Heart right ventricle (tissue), 16 donors: ENCODE data around the gene KIAA0753. TPM values are rescaled to one million over a fixed set of nuclear protein-coding genes. Genes with fewer than 3 reads are reported as not detected.
"Not testable (repeated sequence)": the region's sequence is repeated elsewhere in the genome, so short reads cannot be mapped to it uniquely, and the experiment has no call there.

Experiments
- ATAC-seq, 8 donors: fragments of 200-7000 bp; cut with Tn5 transposase; one replicate each; pipeline ENCODE4 v1.9.1; 2020; ENCODE audit warnings: mild to moderate bottlenecking in 8 of 8, moderate library complexity in 8 of 8, moderate number of reproducible peaks in 1 of 8
- DNase-seq, 2 donors: peaks; one replicate each; pipeline ENCODE4 v3.0.0-alpha.2; 2020
- H3K27ac ChIP-seq, 10 donors: fragments of 200-600 bp; sonication (generic) in 2 of 10; one replicate each; pipeline versions ENCODE4 v1.5.0 to v1.8.0; 2020 to 2022; ENCODE audit warnings: mild to moderate bottlenecking in 3 of 10
- H3K27me3 ChIP-seq, 7 donors: fragments of 200-600 bp; one replicate each; pipeline ENCODE4 v1.8.0; 2021 to 2022; ENCODE audit warnings: mild to moderate bottlenecking in 2 of 7
- H3K36me3 ChIP-seq, 9 donors: fragments of 200-600 bp; sonication (generic) in 1 of 9; one replicate each; pipeline versions ENCODE4 v1.5.0 to v1.8.0; 2020 to 2022; ENCODE audit warnings: mild to moderate bottlenecking in 2 of 9
- H3K4me1 ChIP-seq, 9 donors: fragments of 200-600 bp; sonication (generic) in 1 of 9; one replicate each; pipeline versions ENCODE4 v1.5.0 to v1.8.0; 2020 to 2022; ENCODE audit warnings: mild to moderate bottlenecking in 4 of 9
- H3K4me3 ChIP-seq, 10 donors: fragments of 200-600 bp; sonication (generic) in 2 of 10; one replicate each; pipeline versions ENCODE4 v1.5.0 to v1.8.0; 2020 to 2022; ENCODE audit warnings: mild to moderate bottlenecking in 7 of 10, moderate library complexity in 2 of 10
- H3K9me3 ChIP-seq, 11 donors: fragments of 200-600 bp in 10 of 11; sonication (generic) in 2 of 11; one replicate each; pipeline versions ENCODE4 v1.5.0 to v1.8.0; 2013 to 2022; ENCODE audit warnings: mild to moderate bottlenecking in 2 of 11, control low read depth in 1 of 11, moderate library complexity in 1 of 11
- WGBS, 2 donors: extraction: QIAGEN DNeasy Blood & Tissue Kit; methylation state at CpG; one replicate each; pipeline ENCODE4 v1.1.7; 2013; ENCODE audit warnings: inconsistent platforms in 1 of 2; 5-methylcytosine and 5-hydroxymethylcytosine counted together
- intact Hi-C, 10 donors: fragments of 100-400 bp; cut with DNase I; formaldehyde crosslinking; loops; one replicate each; pipeline versions ENCODE4 v1.11.1 to v1.14.2; 2022
- polyA plus RNA-seq, 2 donors: library from polyadenylated mRNA; stranded (reverse); fragments of 200-250 nt; gene quantifications; one replicate each; pipeline ENCODE4 v1.2.3, GENCODE V29; 2013
- total RNA-seq, 10 donors: library from RNA; stranded (reverse); fragmentation: NEBNext Ultra II Directional in 3 of 10; extraction: Animal tissue kit (Norgen Biotek cat#: 25700) in 3 of 10; gene quantifications; one replicate each; pipeline versions ENCODE4 v1.2.1 to v1.2.4, GENCODE V29; 2021 to 2023
- TF ChIP-seq, protein P1 (sequence below), 9 donors: fragments of 200-600 bp; sonication (generic) in 2 of 9; IDR thresholded peaks; one replicate each; pipeline versions ENCODE4 v1.5.0 to v1.8.0; 2021 to 2022; ENCODE audit warnings: antibody characterized with exemption in 9 of 9, mild to moderate bottlenecking in 5 of 9, moderate library complexity in 1 of 9
- donor health status: Arrhythmogenic right ventricular cardiomyopathy.
- donor health status: ischemic (EF 13 %, LVEDD 7.1; RV severe dilation, severe dysfunction).
- donor health status: healthy with polysubstance abuse.
- donor health status: DM: no; HTN: yes; CAD: no.
- donor health status: DM: no; HTN: no; CAD: no.
- donor health status: ischemic (EF 25% LVEDD 6.9; RV normal size, moderate dysfunction).
- donor health status: ischemic (EF 25% LVEDD 5.7; RV mildly dilated, moderate dysfunction).
- donor health status: healthy.
- donor health status: DM: yes; HTN: yes; CAD: no.
- donor health status: Ischemic cardiomyopathy.
- donor health status: ischemic (EF 35%, LVEDD 5.7; RV mildly dilated, moderate dysfunction).
- donor health status: nonischemic (EF 11% LVEDD 7.7; RV severe dilation, severe dysfunction).
- donor health status: DM: yes; HTN: yes; CAD: no.
- donor health status: PGD.
- donor health status: ischemic (EF 29% LVEDD 5.4; RV normal size, mild dysfunction).
- donor health status: nonischemic (EF 23%, LVEDD 6.1; RV moderate dilation, normal function).

Gene KIAA0753
- total and polyA plus RNA-seq, 12 donors, result 2.4 to 9.9 (median 5.5) TPM

DNA sequence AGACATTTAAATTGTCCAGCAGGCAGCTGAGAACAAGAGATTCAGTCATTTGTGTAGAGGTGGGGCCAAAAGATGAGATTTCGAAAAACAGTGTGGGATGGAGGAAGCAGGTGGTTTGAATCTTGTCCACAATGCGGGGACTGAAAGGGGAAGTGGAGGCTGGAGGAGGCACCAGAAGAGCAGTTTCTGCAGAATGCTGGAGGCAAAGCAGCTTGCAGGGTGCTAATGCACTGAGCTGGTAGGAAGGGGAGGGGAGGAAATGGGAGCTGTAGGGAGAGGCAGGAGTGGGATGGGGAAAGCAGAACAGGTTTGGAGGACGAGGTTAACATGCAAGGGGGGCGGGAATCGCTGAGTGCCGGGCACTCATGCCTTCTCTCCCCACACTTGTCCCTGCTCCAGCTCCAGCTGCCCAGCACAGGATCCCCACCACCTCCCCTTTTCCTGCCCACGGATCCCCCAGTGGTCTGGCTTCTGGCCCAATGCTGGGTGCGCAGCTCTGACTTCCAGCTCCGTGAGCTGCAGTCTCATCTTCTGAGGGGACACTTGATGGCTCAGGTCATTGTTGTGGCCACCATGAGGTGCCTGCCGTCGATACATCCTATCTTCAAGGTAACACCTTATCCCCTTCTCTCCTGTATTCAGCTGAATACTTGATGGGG lies 20.4 kb upstream of the KIAA0753 start:
- intact Hi-C loops, result loop anchor here (5.0 to 10.0 kb wide), 8 partner anchors 56 to 354 kb away; partner anchors contain the start of genes XAF1 (in 3 of the 10), RNASEK (in 1 of the 10) and TEKT1 (in 1 of the 10)
- DNase-seq, result no peak
- Histone ChIP-seq H3K36me3 (no peaks in the 10 kb centered on the region), H3K9me3 (no peaks in the 10 kb centered on the region), H3K27me3 (peaks cover 0 to 59% (median 41%) of the 10 kb centered on the region in 7 donors), H3K27ac (no peak overlapping the region), H3K4me1 (peaks cover 0 to 19% (median 0%) of the 10 kb centered on the region in 9 donors), H3K4me3 (no peak overlapping the region)
- TF ChIP-seq, protein P1, sequence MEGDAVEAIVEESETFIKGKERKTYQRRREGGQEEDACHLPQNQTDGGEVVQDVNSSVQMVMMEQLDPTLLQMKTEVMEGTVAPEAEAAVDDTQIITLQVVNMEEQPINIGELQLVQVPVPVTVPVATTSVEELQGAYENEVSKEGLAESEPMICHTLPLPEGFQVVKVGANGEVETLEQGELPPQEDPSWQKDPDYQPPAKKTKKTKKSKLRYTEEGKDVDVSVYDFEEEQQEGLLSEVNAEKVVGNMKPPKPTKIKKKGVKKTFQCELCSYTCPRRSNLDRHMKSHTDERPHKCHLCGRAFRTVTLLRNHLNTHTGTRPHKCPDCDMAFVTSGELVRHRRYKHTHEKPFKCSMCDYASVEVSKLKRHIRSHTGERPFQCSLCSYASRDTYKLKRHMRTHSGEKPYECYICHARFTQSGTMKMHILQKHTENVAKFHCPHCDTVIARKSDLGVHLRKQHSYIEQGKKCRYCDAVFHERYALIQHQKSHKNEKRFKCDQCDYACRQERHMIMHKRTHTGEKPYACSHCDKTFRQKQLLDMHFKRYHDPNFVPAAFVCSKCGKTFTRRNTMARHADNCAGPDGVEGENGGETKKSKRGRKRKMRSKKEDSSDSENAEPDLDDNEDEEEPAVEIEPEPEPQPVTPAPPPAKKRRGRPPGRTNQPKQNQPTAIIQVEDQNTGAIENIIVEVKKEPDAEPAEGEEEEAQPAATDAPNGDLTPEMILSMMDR (IDR thresholded peaks at IDR 0.05), result no peak
- ATAC-seq, result peak in 3 of 8 donors; percentile 38 to 59 (median 57)
- 31 to 33% methylated on average over 11 of the region's 11 CpGs for WGBS, 2 donors

DNA sequence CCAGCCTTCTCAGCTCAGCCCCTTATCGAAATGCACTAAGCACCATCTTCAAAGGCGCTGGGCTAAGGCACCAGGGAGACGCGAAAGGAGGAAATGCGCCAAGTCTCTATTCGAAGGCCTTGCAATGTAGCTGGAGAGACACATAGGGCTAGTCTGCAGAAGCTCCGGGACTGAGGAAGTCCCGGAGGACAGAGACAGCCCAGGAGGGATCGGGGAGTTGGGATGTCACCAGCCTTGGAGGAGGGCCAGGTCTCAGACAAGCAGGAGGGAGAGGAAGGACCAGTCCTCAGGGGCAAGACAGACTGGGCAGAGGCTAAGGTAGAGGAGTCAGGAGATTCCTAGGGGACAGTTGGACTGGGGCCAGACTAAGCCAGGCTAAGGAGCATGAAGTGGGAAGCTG lies 19.6 kb upstream of the KIAA0753 start:
- WGBS, 2 donors, result 54 to 69% methylated on average over 9 of the region's 9 CpGs
- TF ChIP-seq, protein P1 (IDR thresholded peaks at IDR 0.05), result no peak
- H3K4me1 ChIP-seq, result peaks cover 0 to 22% (median 5%) of the 10 kb centered on the region in 9 donors
- no peak overlapping the region for H3K27ac ChIP-seq
- intact Hi-C loops, result loop anchor here (5.0 to 10.0 kb wide), 8 partner anchors 55 to 355 kb away; partner anchors contain the start of genes XAF1 (in 3 of the 10), RNASEK (in 1 of the 10) and TEKT1 (in 1 of the 10)
- H3K27me3 ChIP-seq, result peaks cover 0 to 66% (median 47%) of the 10 kb centered on the region in 7 donors
- no peaks in the 10 kb centered on the region for H3K36me3 ChIP-seq
- DNase-seq (no peak), ATAC-seq (peak in 1 of 8 donors; percentile 10)
- no peak overlapping the region for H3K4me3 ChIP-seq
- no peaks in the 10 kb centered on the region for H3K9me3 ChIP-seq

DNA sequence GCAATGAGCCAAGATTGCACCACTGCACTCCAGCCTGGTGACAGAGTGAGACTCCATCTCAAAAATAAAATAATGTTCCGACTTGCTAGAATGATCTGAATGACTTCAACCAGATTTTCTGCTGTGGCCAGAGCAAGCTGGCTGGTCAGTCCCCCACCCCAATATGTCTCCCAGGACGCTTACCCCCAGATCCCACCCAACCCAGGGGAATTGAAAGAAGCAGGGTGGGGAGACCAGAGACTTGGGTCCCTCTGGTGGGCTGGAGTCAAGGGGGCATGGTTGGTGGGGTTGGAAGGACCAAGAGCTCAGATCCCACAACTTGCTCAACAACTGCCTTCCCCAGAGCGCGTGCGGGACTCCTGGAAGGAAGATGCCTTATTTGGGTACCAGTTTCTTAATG lies 17.9 kb upstream of the KIAA0753 start:
- H3K36me3 ChIP-seq, ATAC-seq, H3K27ac ChIP-seq, intact Hi-C loops, H3K4me3 ChIP-seq, DNase-seq, H3K9me3 ChIP-seq: not testable (repeated sequence)
- WGBS, 2 donors, result 87 to 94% methylated on average over 2 to 5 of the region's 5 CpGs
- peaks cover 0 to 83% (median 59%) of the 10 kb centered on the region in 7 donors for H3K27me3 ChIP-seq
- peaks cover 0 to 30% (median 12%) of the 10 kb centered on the region in 9 donors for H3K4me1 ChIP-seq

DNA sequence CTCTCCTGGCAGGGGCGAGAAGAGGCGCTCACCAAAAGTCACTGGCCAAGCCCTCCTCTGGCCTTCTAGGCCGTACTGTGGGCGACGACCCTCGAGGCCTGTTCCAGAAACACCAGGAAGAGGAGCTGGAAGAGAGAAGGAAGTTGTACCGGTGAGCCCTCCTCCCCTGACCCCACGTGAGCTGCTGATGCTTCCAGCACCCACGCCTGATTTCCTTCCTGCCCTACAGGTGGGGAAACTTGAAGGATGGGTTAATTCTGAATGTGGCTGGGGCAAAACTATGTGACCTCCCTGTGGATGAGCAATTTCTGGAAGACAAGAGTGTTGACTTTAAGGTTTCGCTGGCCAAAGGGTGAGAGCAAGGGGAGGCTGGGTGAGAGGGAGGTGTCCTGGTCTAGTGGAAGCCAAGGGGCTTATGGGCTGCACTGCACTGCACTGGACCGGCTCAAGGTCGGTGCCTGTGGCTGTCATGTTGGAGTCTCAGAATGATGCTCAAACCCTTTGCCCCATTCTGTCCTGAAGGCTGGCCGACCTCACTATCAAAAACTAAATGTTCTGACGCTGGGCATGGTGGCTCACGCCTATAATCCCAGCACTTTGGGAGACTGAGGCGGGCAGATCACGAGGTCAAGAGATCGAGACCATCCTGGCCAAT lies 17.2 kb upstream of the KIAA0753 start:
- intact Hi-C loops, result no loop called here
- ATAC-seq (no peak), DNase-seq (no peak)
- H3K4me3 ChIP-seq, result peak overlapping the region in 1 of 10 donors; percentile 40
- peaks cover 0 to 86% (median 54%) of the 10 kb centered on the region in 7 donors for H3K27me3 ChIP-seq
- 67 to 73% methylated on average over 18 of the region's 18 CpGs for WGBS, 2 donors
- TF ChIP-seq, protein P1 (IDR thresholded peaks at IDR 0.05), result no peak
- H3K9me3 ChIP-seq, result no peaks in the 10 kb centered on the region
- H3K27ac ChIP-seq, result no peak overlapping the region
- H3K36me3 ChIP-seq, result no peaks in the 10 kb centered on the region
- H3K4me1 ChIP-seq, result peaks cover 0 to 32% (median 12%) of the 10 kb centered on the region in 9 donors

DNA sequence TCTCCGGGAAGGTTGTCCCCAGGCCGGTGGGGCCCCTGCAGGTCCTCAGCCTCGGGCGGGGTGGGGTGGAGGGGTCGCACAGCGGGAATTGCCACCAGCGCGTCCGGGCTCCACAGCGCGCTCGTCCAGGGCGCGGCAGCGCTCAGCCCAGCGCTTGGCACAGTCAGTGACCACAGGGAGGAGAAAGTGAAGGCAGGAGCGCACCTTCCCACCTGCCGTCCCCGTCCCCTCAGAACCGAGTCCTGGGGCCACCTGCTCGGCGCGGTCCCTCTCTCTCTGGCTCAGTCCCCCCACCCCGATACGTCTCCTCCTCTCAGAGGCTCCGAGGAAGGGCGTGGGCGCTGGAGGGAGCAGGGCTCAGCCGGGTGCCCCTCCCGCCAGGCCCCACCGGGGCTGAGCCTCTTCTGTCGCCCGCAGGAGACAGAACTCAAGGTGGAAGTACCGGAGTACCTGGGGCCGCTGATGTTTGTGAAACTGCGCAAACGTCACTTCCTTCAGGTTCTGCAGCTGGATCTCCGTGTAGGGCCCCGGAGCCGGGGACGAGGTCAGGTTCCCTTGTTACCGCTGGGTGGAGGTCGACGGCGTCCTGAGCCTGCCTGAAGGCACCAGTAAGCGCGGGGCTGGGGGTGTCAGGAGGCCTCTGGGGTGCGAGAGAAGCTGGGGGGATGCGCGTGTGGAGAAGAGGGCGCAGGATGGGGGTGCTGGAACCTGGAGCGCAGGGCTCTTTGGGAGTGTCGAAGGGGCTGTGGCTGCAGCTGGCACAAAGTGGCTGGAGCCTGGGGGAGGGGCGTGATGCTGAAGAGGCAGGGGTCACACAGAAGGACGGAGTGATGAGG lies 16.5 kb upstream of the KIAA0753 start:
- WGBS, 2 donors, result 6 to 8% methylated on average over 46 to 52 of the region's 55 CpGs
- H3K27ac ChIP-seq, H3K36me3 ChIP-seq, intact Hi-C loops, DNase-seq, H3K9me3 ChIP-seq: not testable (repeated sequence)
- Histone ChIP-seq H3K4me1 (peaks cover 0 to 39% (median 14%) of the 10 kb centered on the region in 9 donors), H3K4me3 (peak overlapping the region in 6 of 10 donors; percentile 15 to 40 (median 30)), H3K27me3 (peaks cover 0 to 86% (median 50%) of the 10 kb centered on the region in 7 donors)
- peak in 4 of 8 donors; percentile 14 to 35 (median 24) for ATAC-seq

DNA sequence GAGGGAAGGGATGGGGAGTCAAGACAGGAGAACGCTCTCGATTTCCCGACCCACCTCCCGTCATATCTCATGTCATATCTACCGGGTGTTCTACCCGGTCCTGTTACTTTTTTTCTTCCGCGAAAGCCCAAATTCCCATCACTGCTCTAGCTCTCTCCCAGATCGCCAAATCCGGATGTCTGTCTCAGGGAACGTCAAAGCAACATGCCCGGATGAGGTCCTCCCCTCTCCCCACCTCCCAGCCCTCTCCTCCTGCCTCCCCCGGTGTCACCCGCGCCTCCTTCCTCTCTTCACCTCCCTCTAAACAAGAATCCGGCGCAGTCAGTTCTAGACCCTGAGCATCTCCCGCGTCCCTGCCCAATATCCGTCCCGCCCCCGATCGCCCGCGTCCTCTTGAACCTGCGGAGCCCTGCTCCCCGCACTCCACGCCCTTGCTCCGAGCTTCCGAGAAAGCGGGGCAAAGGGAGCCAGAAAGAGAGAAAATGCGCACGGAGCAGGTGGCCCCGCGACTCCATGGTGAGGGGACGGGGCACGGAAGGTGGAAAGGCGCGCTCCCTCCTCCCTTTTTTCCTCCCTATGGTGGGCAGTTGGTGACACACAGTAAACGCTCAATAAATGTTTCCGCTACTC lies 15.3 kb upstream of the KIAA0753 start:
- Histone ChIP-seq H3K4me1 (peaks cover 0 to 37% (median 18%) of the 10 kb centered on the region in 9 donors), H3K4me3 (peak overlapping the region in 5 of 10 donors; percentile 22 to 41 (median 26)), H3K27me3 (peaks cover 0 to 78% (median 49%) of the 10 kb centered on the region in 7 donors)
- DNase-seq, H3K27ac ChIP-seq, H3K9me3 ChIP-seq, H3K36me3 ChIP-seq, intact Hi-C loops, ATAC-seq: not testable (repeated sequence)
- WGBS, 2 donors, result 0 to 3% methylated on average over 15 to 35 of the region's 41 CpGs
